Esophagus squamous epithelium (tissue), 4 donors: Measurements from ENCODE around the gene IPO11.

Experiments used
- POLR2A ChIP-seq, 4 donors: fragments of 450-650 bp; IDR thresholded peaks; one replicate each; pipeline ENCODE4 v1.6.1; 2017; ENCODE audit warnings: antibody characterized with exemption in 4 of 4, mild to moderate bottlenecking in 4 of 4, moderate library complexity in 3 of 4
- TF ChIP-seq, protein P1 (sequence below), 6 experiments: fragments of 450-650 bp in 4 of 6; fragments of 200-600 bp in 2 of 6; sonication (generic) in 2 of 6; IDR thresholded peaks; one replicate each; pipeline ENCODE4 v1.5.1; 2016 to 2019; ENCODE audit warnings: antibody characterized with exemption in 6 of 6, mild to moderate bottlenecking in 4 of 6, moderate library complexity in 4 of 6

DNA sequence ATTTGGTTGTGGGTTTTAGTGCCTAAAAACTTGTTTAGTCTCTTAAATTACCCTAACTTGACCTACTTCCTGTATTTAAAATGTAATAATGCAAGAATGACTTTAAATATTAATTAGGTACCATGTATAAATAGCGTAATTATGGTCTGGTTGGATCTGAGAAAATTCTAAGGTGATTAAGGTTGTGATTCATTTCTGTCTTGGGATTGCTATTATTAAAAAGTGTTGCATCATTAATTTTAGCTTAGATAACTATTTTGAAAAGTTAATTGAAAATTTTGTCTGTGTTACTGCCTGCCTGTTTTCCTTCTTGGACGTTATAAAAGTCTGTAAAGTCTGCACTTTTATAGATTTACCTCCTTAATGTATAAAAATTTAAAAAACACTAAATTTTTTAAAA, 177.8 kb downstream of the IPO11 start:
- TF ChIP-seq POLR2A (IDR thresholded peaks at IDR 0.05) = no peak
- TF ChIP-seq, protein P1, sequence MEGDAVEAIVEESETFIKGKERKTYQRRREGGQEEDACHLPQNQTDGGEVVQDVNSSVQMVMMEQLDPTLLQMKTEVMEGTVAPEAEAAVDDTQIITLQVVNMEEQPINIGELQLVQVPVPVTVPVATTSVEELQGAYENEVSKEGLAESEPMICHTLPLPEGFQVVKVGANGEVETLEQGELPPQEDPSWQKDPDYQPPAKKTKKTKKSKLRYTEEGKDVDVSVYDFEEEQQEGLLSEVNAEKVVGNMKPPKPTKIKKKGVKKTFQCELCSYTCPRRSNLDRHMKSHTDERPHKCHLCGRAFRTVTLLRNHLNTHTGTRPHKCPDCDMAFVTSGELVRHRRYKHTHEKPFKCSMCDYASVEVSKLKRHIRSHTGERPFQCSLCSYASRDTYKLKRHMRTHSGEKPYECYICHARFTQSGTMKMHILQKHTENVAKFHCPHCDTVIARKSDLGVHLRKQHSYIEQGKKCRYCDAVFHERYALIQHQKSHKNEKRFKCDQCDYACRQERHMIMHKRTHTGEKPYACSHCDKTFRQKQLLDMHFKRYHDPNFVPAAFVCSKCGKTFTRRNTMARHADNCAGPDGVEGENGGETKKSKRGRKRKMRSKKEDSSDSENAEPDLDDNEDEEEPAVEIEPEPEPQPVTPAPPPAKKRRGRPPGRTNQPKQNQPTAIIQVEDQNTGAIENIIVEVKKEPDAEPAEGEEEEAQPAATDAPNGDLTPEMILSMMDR (IDR thresholded peaks at IDR 0.05) = no peak
